Heart right ventricle (tissue), 16 donors: ENCODE results near the gene AMOT. TPM values are rescaled to one million over a fixed set of nuclear protein-coding genes. Genes with fewer than 3 reads are reported as not detected.

Experiments used
- ATAC-seq, 8 donors: fragments of 200-7000 bp; cut with Tn5 transposase; one replicate each; pipeline ENCODE4 v1.9.1; 2020; ENCODE audit warnings: mild to moderate bottlenecking in 8 of 8, moderate library complexity in 8 of 8, moderate number of reproducible peaks in 1 of 8
- DNase-seq, 2 donors: peaks; one replicate each; pipeline ENCODE4 v3.0.0-alpha.2; 2020
- H3K27ac ChIP-seq, 10 donors: fragments of 200-600 bp; sonication (generic) in 2 of 10; one replicate each; pipeline versions ENCODE4 v1.5.0 to v1.8.0; 2020 to 2022; ENCODE audit warnings: mild to moderate bottlenecking in 3 of 10
- H3K27me3 ChIP-seq, 7 donors: fragments of 200-600 bp; one replicate each; pipeline ENCODE4 v1.8.0; 2021 to 2022; ENCODE audit warnings: mild to moderate bottlenecking in 2 of 7
- H3K36me3 ChIP-seq, 9 donors: fragments of 200-600 bp; sonication (generic) in 1 of 9; one replicate each; pipeline versions ENCODE4 v1.5.0 to v1.8.0; 2020 to 2022; ENCODE audit warnings: mild to moderate bottlenecking in 2 of 9
- H3K4me1 ChIP-seq, 9 donors: fragments of 200-600 bp; sonication (generic) in 1 of 9; one replicate each; pipeline versions ENCODE4 v1.5.0 to v1.8.0; 2020 to 2022; ENCODE audit warnings: mild to moderate bottlenecking in 4 of 9
- H3K4me3 ChIP-seq, 10 donors: fragments of 200-600 bp; sonication (generic) in 2 of 10; one replicate each; pipeline versions ENCODE4 v1.5.0 to v1.8.0; 2020 to 2022; ENCODE audit warnings: mild to moderate bottlenecking in 7 of 10, moderate library complexity in 2 of 10
- H3K9me3 ChIP-seq, 11 donors: fragments of 200-600 bp in 10 of 11; sonication (generic) in 2 of 11; one replicate each; pipeline versions ENCODE4 v1.5.0 to v1.8.0; 2013 to 2022; ENCODE audit warnings: mild to moderate bottlenecking in 2 of 11, control low read depth in 1 of 11, moderate library complexity in 1 of 11
- WGBS, 2 donors: extraction: QIAGEN DNeasy Blood & Tissue Kit; methylation state at CpG; one replicate each; pipeline ENCODE4 v1.1.7; 2013; ENCODE audit warnings: inconsistent platforms in 1 of 2; 5-methylcytosine and 5-hydroxymethylcytosine counted together
- intact Hi-C, 10 donors: fragments of 100-400 bp; cut with DNase I; formaldehyde crosslinking; loops; one replicate each; pipeline versions ENCODE4 v1.11.1 to v1.14.2; 2022
- polyA plus RNA-seq, 2 donors: library from polyadenylated mRNA; stranded (reverse); fragments of 200-250 nt; gene quantifications; one replicate each; pipeline ENCODE4 v1.2.3, GENCODE V29; 2013
- total RNA-seq, 10 donors: library from RNA; stranded (reverse); fragmentation: NEBNext Ultra II Directional in 3 of 10; extraction: Animal tissue kit (Norgen Biotek cat#: 25700) in 3 of 10; gene quantifications; one replicate each; pipeline versions ENCODE4 v1.2.1 to v1.2.4, GENCODE V29; 2021 to 2023
- TF ChIP-seq, protein P1 (sequence below), 9 donors: fragments of 200-600 bp; sonication (generic) in 2 of 9; IDR thresholded peaks; one replicate each; pipeline versions ENCODE4 v1.5.0 to v1.8.0; 2021 to 2022; ENCODE audit warnings: antibody characterized with exemption in 9 of 9, mild to moderate bottlenecking in 5 of 9, moderate library complexity in 1 of 9
- donor health status: Arrhythmogenic right ventricular cardiomyopathy.
- donor health status: ischemic (EF 13 %, LVEDD 7.1; RV severe dilation, severe dysfunction).
- donor health status: healthy with polysubstance abuse.
- donor health status: DM: no; HTN: yes; CAD: no.
- donor health status: DM: no; HTN: no; CAD: no.
- donor health status: ischemic (EF 25% LVEDD 6.9; RV normal size, moderate dysfunction).
- donor health status: ischemic (EF 25% LVEDD 5.7; RV mildly dilated, moderate dysfunction).
- donor health status: healthy.
- donor health status: DM: yes; HTN: yes; CAD: no.
- donor health status: Ischemic cardiomyopathy.
- donor health status: ischemic (EF 35%, LVEDD 5.7; RV mildly dilated, moderate dysfunction).
- donor health status: nonischemic (EF 11% LVEDD 7.7; RV severe dilation, severe dysfunction).
- donor health status: DM: yes; HTN: yes; CAD: no.
- donor health status: PGD.
- donor health status: ischemic (EF 29% LVEDD 5.4; RV normal size, mild dysfunction).
- donor health status: nonischemic (EF 23%, LVEDD 6.1; RV moderate dilation, normal function).

Gene AMOT
- total and polyA plus RNA-seq, 12 donors: 0.62 to 10.8 (median 6.1) TPM

- TF ChIP-seq, protein P1, sequence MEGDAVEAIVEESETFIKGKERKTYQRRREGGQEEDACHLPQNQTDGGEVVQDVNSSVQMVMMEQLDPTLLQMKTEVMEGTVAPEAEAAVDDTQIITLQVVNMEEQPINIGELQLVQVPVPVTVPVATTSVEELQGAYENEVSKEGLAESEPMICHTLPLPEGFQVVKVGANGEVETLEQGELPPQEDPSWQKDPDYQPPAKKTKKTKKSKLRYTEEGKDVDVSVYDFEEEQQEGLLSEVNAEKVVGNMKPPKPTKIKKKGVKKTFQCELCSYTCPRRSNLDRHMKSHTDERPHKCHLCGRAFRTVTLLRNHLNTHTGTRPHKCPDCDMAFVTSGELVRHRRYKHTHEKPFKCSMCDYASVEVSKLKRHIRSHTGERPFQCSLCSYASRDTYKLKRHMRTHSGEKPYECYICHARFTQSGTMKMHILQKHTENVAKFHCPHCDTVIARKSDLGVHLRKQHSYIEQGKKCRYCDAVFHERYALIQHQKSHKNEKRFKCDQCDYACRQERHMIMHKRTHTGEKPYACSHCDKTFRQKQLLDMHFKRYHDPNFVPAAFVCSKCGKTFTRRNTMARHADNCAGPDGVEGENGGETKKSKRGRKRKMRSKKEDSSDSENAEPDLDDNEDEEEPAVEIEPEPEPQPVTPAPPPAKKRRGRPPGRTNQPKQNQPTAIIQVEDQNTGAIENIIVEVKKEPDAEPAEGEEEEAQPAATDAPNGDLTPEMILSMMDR (IDR thresholded peaks at IDR 0.05): no peak
- no peaks in the 10 kb centered on the region for H3K36me3 ChIP-seq
- WGBS, 2 donors: 1 to 4% methylated on average over 29 to 37 of the region's 46 CpGs
- no peaks in the 10 kb centered on the region for H3K9me3 ChIP-seq
- intact Hi-C loops: no loop called here
- H3K27me3 ChIP-seq: peaks cover 0 to 60% (median 0%) of the 10 kb centered on the region in 7 donors
- H3K4me3 ChIP-seq: peak overlapping the region; percentile 40 to 84 (median 72)
- ATAC-seq (peak; percentile 96 to 100 (median 96)), DNase-seq (peak; percentile 80 to 85)
- peaks cover 0 to 5% (median 0%) of the 10 kb centered on the region in 9 donors for H3K4me1 ChIP-seq
- peak overlapping the region; percentile 32 to 85 (median 74) for H3K27ac ChIP-seq
These were observed 636 bp upstream of the AMOT start for GRCh38 chrX:112841114-112841819.

- WGBS, 2 donors: 13 to 15% methylated on average over 5 of the region's 5 CpGs
- Histone ChIP-seq H3K36me3 (no peaks in the 10 kb centered on the region), H3K27ac (peak overlapping the region in 3 of 10 donors; percentile 80 to 85 (median 83)), H3K27me3 (peaks cover 0 to 67% (median 0%) of the 10 kb centered on the region in 7 donors), H3K4me1 (peaks cover 0 to 5% (median 0%) of the 10 kb centered on the region in 9 donors), H3K9me3 (no peaks in the 10 kb centered on the region), H3K4me3 (peak overlapping the region in 9 of 10 donors; percentile 54 to 84 (median 73))
- intact Hi-C loops: no loop called here
- ATAC-seq: no peak
- DNase-seq: no peak
- TF ChIP-seq, protein P1 (IDR thresholded peaks at IDR 0.05): no peak
These were observed 775 bp downstream of the AMOT start for GRCh38 chrX:112839856-112840255.

DNA sequence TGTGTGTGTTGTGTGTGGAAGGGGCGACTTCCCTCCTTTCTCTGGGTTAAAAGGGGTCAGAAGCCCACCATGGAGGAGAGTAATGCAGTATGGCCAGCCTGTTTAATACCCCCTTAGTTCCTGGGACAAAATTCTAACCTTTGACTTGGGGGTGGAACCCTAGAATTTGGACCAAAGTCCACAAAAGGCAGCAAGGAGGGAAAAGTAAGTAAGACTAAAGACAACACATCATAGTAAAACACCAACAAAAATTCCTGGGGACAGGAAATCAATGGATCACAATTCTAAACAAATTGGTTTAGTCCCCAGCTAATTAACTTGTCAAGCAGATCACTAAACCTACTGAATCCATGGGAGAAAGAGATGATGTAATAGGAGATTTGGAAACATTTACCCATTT lies 3.1 kb downstream of the AMOT start:
- intact Hi-C loops: no loop called here
- Histone ChIP-seq H3K27ac (no peak overlapping the region), H3K9me3 (no peaks in the 10 kb centered on the region), H3K4me3 (no peak overlapping the region), H3K27me3 (peaks cover 0 to 46% (median 0%) of the 10 kb centered on the region in 7 donors), H3K4me1 (peaks cover 0 to 5% (median 0%) of the 10 kb centered on the region in 9 donors), H3K36me3 (no peaks in the 10 kb centered on the region)
- WGBS, 2 donors: 93 to 100% methylated on average over 1 of the region's 1 CpG
- TF ChIP-seq, protein P1 (IDR thresholded peaks at IDR 0.05): no peak
- no peak for DNase-seq
- no peak for ATAC-seq

DNA sequence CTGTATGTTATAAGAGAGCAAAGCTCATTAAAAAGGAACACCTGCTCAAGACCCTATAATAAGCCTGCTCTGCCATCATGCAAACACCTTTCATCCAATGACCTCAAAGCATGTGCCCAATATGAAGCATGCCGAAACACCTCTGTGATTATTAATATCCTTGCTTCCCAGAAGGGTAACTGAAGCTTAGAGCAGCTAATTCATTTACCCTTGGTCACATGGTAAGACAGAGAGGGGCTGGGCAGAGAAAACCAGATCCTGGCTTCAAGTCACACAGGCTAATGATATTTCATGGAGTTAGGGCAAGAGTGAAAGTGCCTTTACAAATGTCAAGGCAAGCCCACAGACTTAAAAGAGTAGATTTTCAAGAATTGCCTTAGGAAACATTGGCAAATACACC lies 5.6 kb downstream of the AMOT start:
- no peak overlapping the region for H3K27ac ChIP-seq
- H3K4me3 ChIP-seq: no peak overlapping the region
- intact Hi-C loops: no loop called here
- no peaks in the 10 kb centered on the region for H3K36me3 ChIP-seq
- H3K9me3 ChIP-seq: no peaks in the 10 kb centered on the region
- TF ChIP-seq, protein P1 (IDR thresholded peaks at IDR 0.05): no peak
- WGBS, 2 donors: 96 to 100% methylated on average over 1 of the region's 1 CpG
- peaks cover 0 to 42% (median 0%) of the 10 kb centered on the region in 7 donors for H3K27me3 ChIP-seq
- ATAC-seq (no peak), DNase-seq (no peak)
- H3K4me1 ChIP-seq: no peaks in the 10 kb centered on the region
